DMS153 (cell line): ENCODE results near the gene RBM18.

Source experiments
- DNase-seq: peaks from one replicate; lab custom pipeline; 2025; lab: John Stamatoyannopoulos, UW

The RBM18 gene

GRCh38 chr9:122221183-122221811, 43.3 kb downstream of the RBM18 start:
- no peak for DNase-seq

- DNase-seq = no peak
Measured at GRCh38 chr9:122220673-122221182, 43.9 kb downstream of the RBM18 start.

- no peak for DNase-seq
Measured at GRCh38 chr9:122219856-122220672, 44.6 kb downstream of the RBM18 start.

DNA sequence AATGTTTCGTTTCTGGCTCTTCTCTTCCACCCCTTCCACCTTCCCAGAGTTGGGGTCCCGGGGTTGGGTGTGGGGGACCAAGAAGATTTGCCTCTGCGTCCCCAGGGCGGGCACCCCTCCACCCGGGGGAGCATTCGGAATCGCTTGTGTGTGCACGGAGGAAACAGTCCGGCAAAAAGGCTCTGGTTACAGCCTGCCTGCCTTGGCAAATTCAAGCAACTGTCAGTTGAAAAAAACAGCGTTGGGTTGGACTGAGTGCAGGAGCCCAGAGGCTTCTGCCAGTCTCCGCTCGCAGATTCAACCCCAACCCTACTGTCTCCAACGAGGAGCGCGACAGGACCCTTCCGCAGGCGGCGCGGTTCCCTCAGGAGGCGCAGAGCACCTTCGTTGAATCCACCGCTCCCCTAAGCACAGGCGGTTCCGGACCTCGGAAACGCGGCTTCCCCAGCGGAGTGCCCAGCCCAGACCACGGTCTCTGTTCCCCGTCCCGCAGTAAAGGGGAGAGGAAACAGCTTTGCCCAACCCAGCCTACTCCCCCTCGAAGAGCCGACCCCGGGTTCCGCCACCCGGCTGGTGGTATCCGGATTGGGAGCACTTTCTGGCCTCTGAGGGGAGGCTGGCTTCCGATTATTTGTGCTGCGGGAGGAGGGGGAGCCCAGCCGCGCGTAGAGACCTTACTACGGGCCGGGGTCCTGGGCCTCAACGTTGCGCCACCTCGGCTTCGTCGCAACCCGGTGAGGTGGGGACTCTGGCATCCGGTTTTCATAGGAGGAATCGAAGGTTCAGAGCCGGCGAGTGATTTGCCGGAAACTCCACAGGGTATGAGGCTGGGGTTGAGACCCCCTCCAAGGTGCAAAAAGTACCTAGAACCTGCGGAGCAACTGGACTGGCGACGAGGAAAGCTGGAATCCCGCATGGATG, 45.4 kb downstream of the RBM18 start:
- no peak for DNase-seq

DNA sequence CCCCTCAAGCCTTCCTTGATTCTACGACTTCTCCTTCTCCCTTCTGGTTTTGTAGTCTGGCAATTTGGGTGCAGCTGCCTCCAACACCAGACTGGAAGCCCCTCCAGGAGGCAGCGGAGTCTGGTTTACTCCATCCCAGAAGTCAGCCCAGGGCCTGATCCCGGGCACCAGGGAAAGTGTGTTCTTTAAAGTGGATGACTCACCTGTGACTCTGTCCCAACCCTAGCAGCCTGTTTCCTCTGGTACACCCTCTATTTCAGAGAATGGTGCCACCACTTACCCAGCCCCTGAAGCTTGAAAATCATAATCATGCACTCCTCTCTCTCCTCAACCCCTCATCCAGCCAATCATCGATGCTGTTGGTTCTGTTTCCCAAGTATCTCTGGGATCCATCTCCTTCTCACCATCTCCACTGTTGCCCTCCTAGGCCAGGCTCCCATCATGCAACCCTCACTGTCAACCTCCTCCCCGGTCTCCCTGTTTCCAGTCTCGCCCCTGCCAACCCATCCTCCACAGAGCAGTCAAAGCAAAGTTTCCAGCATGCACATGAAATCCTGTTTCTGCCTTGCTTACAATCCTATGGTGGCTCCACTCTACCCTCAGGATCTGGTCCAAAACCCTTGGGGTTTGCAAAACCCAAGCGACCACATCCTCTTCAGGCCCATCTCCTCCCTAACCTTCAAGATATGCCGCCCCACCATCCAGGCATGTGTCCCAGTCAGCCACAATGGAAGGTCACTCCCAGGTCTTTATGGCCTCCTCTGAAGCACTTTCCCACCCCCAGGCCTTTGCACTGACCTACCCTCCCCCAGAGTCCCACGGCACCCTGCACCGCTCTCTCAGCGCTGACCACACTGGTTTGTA, 46.3 kb downstream of the RBM18 start:
- DNase-seq = no peak

GRCh38 chr9:122217640-122218039, 47.0 kb downstream of the RBM18 start:
- DNase-seq = peak; percentile 7

DNA sequence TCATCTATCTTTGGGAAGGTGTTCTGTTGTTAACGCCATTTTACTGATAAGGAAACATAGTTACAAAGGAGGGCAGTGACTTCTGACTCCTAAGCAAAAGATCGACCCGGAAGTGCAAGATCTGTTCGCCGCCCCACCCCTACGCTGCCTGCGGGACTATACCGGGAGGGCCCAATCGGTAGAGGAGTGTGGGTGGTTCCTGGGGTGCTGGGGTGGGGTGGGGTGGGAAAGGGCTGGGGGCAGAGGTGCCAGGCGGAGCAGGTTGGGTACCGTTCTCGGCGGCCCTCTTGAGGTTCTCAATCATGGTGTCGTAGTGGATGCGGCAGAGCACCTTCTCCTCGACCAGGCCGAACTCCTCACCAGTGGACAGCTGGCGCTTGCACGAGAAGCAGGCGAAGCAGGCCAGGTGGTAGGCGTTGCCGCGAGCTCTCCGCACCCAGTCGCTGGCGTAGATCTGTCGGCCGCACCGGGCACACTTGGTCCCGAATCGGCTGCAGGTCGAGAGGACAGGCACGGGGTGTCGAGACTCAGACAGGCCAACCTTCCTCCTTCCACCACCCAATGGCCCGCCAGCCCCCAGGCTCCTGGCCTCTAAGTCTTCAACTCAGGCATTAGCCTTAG, 47.7 kb downstream of the RBM18 start:
- no peak for DNase-seq

DNA sequence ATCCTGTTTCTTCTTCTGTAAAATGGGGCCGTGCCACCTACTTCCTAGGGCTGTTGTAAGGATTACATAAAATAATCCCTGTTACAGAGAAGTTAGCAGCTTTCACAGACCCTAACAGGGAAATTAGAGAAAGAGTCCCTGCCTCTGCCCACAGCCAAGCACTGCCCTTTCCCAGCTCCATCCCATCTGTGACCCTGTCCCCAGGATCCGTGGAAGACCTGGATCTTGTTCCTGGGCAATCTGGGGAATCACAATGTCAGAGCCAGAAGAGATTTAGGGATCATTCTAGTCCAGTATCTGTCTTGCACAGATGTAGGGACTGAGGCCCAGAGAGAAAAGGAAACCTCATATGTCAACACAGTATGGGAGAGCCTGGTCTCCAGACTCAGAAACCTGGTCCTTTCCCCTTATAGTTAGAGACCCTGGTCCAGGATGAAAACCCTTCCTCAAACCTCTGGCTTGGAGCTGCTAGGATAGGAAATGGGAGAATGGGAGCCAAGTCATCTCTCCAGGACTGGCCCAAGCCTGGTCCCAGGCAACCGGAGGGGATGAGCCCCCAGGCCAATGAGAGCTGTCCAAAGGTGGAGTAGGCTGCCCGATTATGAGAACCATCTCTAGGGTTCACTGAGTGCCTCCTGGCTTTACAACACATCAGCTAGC, 48.4 kb downstream of the RBM18 start:
- DNase-seq = no peak

- no peak for DNase-seq
Measured at GRCh38 chr9:122215663-122216062, 49.0 kb downstream of the RBM18 start.

DNA sequence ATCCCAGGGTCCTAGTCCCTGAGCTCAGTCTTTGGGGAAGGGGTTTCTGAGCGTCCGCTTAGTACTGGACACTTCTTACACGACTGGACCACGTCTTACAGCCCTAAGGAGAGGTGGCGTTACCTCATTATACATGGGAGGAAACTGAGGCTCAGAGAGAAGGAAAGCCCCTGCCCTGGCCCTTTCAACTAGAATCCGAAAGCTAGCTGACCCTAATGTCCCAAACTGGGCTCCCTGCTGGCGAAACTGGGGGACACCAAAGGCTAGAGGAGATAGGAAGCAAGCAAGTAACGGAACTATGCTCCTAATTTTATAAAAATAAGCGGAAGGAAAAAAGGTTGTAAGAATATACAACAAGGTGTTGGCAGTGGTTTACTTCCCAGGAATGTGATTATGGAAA, 50.1 kb downstream of the RBM18 start:
- DNase-seq = no peak

- DNase-seq = peak; percentile 81
Measured at GRCh38 chr9:122213589-122214413, 50.8 kb downstream of the RBM18 start.

GRCh38 chr9:122213102-122213588, 51.5 kb downstream of the RBM18 start:
- DNase-seq = no peak

DNA sequence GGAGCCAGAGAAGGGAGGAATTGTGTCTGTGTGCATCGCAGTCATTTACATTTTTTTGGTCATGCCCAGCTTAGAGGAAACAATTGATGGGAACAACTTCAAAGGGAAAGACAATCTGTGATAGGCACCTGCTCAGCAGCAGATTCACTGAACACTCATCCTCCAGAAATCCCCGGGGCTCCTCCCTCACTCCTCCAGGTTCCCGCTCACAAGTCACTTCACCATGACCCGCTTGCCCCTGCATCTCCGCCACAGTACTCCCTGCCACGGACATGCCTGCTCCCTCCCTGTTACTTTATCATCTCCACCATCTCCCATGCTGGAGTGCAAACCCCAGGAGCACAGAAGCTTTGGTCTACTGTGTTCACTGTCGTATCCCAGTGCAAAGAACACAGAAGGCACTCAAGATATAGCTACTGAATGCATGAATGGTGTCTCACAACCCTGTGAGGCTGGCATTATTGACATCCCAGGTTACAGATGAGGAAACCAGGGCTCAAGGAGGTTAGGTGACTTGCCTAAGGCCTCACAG, 52.1 kb downstream of the RBM18 start:
- no peak for DNase-seq

DNA sequence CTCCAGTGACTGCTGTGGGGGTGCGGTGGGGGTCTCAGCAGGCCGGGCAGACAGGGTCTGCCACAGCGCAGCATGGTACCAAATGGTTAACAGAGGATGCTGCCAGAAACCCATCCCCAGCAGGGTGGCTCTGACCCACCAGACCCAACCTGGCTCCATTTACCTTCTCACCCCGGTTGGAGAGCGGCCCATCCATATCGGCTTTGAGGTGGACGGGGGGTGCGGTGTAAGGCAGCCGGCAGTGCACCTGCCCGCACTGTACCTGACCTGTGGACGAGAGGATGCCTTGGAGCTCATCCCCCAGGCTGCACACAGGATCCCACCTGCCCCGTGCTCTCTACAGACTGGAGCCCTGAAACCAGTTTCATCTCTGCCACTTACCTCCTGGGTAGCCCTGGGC, 55.2 kb downstream of the RBM18 start:
- DNase-seq = no peak

DNA sequence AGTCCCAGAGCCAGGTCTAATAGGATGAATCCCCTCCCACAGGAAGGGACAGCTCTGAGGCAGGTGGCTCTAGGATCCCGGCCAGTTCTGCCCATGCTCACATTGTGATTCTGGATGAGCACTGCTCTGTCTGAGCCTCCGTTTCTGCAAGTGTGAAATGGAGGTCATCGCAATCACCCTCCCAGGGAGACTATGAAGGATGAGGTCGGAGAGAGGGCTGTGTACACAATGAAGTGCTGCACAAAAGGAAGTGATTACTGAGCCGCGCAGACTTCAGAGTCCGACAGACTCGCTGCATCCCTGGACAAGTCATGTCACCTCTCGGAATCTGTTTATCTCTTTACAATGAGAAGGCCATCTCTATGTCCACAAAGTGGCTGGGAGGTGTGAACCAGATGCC, 57.5 kb downstream of the RBM18 start:
- no peak for DNase-seq

DNA sequence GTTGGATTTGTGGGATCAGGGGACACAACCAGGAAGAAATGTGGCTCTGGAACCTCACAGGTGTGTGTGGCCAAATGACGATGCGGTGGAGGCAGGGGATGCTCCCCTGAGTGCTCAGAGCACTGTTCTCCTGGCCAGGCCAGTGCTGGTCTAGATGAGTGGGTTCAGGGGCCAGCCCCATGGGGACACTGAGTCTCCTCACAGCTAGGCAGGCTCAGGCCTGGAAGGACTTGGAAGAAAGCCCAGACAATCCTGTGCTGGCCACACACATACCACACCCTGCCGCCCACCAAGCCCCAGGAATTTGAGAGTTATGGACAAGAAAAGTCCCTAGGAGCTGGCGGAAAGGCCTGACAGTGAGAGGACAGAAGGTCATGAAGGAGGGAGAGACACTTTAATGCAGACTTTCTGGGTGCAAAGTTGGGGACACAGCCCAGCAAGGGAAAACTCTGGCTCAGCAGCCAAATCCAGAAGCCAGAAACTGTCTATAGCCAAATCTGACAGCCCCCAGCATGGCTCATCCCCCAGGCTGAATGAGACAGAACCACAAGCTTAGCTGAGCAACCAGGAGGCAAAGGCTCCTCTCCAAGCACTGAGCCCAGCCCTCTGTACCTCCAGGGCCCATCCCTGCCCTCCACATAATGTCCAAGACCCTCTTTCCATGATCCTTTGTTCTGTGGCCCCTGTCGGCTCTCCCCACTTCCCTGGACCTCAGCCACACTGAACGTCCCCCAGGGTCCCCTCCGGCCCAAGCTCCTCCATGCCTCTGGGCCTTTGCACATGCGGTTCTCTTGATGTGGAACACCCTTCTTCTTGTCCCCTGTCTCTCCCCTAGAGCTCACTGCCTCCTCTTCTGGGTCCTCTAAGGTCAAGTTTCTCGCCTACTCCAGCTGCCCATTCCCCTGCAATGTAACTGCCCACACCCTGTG, 58.3 kb downstream of the RBM18 start:
- no peak for DNase-seq

GRCh38 chr9:122205176-122205575, 59.5 kb downstream of the RBM18 start:
- DNase-seq = no peak

DNA sequence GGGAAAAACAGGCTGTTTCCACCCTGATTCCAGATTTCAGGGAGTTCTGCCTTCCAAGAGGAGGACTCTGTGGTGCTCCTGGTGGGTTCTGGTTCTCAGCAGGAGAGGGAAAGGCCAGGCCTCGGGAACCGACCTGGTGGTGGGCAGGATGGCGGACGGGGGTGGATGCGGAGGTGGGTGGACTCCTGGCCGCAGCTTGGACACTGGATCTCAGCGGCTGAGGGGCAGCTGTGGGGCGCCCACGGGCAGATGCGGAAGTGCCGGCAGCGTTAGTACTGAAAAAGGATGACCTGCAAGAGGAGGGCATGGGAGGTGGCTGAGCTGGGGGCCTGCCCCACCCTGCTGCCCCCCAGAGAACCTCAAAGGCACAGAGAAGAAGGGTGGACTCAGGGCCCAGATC, 60.1 kb downstream of the RBM18 start:
- no peak for DNase-seq
